ENCODE results near the gene UBE4A.
"Not testable (repeated sequence)": the region's sequence is repeated elsewhere in the genome, so short reads cannot be mapped to it uniquely, and the experiment has no call there.

The UBE4A gene

GRCh38 chr11:118401880-118402590 is 42.6 kb downstream of the UBE4A start:
- DNase-seq, result no peak

- DNase-seq, result not testable (repeated sequence)
Measured at GRCh38 chr11:118402594-118402993, 43.2 kb downstream of the UBE4A start.

GRCh38 chr11:118406599-118407166 is 47.3 kb downstream of the UBE4A start:
- no peak for DNase-seq

GRCh38 chr11:118410055-118410745 is 50.8 kb downstream of the UBE4A start:
- no peak for DNase-seq

- DNase-seq, result no peak
Measured at GRCh38 chr11:118411530-118411929, 52.1 kb downstream of the UBE4A start.

GRCh38 chr11:118412921-118413320 is 53.5 kb downstream of the UBE4A start:
- no peak for DNase-seq

- DNase-seq, result no peak
Measured at GRCh38 chr11:118415062-118415738, 55.8 kb downstream of the UBE4A start.

- peak; percentile 65 for DNase-seq
Measured at GRCh38 chr11:118415739-118416068, 56.3 kb downstream of the UBE4A start.

- not testable (repeated sequence) for DNase-seq
Measured at GRCh38 chr11:118416900-118417299, 57.5 kb downstream of the UBE4A start.

- no peak for DNase-seq
Measured at GRCh38 chr11:118417801-118418200, 58.4 kb downstream of the UBE4A start.

GRCh38 chr11:118418766-118419165 is 59.4 kb downstream of the UBE4A start:
- DNase-seq, result no peak

- no peak for DNase-seq
Measured at GRCh38 chr11:118427707-118428106, 68.3 kb downstream of the UBE4A start.

- DNase-seq, result no peak
Measured at GRCh38 chr11:118430956-118431355, 71.6 kb downstream of the UBE4A start.

- DNase-seq, result no peak
Measured at GRCh38 chr11:118434123-118434552, 74.7 kb downstream of the UBE4A start.

- peak; percentile 71 for DNase-seq
Measured at GRCh38 chr11:118434553-118435289, 75.3 kb downstream of the UBE4A start.

GRCh38 chr11:118435290-118435892 is 76.0 kb downstream of the UBE4A start:
- peak; percentile 84 for DNase-seq

GRCh38 chr11:118435893-118436624 is 76.7 kb downstream of the UBE4A start, which contains the start of gene KMT2A:
TSS of gene KMT2A (plus strand) at chr11:118436492. CDS start at chr11:118436513, 21 bp downstream.
- peak; percentile 95 for DNase-seq

GRCh38 chr11:118436639-118437207 is 77.3 kb downstream of the UBE4A start:
- DNase-seq, result no peak

- DNase-seq, result peak; percentile 64
Measured at GRCh38 chr11:118437208-118438125, 78.1 kb downstream of the UBE4A start.

- peak; percentile 68 for DNase-seq
Measured at GRCh38 chr11:118438314-118438931, 79.0 kb downstream of the UBE4A start.
